ENCODE data around the gene ATP9B.

Gene ATP9B, protein sequence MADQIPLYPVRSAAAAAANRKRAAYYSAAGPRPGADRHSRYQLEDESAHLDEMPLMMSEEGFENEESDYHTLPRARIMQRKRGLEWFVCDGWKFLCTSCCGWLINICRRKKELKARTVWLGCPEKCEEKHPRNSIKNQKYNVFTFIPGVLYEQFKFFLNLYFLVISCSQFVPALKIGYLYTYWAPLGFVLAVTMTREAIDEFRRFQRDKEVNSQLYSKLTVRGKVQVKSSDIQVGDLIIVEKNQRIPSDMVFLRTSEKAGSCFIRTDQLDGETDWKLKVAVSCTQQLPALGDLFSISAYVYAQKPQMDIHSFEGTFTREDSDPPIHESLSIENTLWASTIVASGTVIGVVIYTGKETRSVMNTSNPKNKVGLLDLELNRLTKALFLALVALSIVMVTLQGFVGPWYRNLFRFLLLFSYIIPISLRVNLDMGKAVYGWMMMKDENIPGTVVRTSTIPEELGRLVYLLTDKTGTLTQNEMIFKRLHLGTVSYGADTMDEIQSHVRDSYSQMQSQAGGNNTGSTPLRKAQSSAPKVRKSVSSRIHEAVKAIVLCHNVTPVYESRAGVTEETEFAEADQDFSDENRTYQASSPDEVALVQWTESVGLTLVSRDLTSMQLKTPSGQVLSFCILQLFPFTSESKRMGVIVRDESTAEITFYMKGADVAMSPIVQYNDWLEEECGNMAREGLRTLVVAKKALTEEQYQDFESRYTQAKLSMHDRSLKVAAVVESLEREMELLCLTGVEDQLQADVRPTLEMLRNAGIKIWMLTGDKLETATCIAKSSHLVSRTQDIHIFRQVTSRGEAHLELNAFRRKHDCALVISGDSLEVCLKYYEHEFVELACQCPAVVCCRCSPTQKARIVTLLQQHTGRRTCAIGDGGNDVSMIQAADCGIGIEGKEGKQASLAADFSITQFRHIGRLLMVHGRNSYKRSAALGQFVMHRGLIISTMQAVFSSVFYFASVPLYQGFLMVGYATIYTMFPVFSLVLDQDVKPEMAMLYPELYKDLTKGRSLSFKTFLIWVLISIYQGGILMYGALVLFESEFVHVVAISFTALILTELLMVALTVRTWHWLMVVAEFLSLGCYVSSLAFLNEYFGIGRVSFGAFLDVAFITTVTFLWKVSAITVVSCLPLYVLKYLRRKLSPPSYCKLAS

DNA sequence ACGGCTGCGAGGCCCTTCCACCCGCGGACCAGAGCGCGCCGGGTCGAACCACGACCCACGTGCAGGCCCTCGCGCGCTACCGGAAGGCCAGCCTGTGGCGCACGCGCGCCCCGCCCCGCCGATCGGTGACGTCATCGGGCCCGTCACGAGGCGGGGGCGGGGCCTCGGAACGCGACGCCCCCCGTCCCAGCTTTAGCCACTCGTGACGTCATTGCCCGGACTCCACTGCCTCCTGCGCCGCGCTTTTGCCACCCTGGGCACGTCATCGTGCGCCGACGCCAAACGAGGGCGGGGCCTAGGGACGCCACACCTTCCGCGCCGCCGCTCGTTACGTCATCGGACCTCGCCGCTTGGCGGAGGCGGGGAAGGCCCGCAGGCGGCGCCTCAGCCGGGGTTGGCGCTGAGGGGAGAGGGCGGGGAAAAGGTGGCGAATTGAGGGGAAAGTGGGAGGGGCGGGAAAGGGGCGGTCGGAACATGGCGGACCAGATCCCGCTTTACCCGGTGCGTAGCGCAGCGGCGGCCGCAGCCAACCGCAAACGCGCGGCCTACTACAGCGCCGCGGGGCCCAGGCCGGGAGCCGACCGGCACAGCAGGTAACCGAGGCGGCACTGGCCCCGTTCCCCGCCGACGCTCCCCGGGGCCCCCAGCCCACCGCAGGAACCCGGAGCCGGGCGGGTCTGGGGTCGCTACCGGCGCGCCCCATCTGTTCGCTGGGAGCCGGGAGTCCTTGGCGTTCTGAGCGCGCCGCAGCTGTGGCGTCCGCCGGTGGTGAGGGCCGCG lies at the start of gene ATP9B:
TSS of gene ATP9B (plus strand) at position 458 of the 780 bp plus-strand sequence. CDS start at position 475, 17 bp downstream.
- TF ChIP-seq, protein P1, sequence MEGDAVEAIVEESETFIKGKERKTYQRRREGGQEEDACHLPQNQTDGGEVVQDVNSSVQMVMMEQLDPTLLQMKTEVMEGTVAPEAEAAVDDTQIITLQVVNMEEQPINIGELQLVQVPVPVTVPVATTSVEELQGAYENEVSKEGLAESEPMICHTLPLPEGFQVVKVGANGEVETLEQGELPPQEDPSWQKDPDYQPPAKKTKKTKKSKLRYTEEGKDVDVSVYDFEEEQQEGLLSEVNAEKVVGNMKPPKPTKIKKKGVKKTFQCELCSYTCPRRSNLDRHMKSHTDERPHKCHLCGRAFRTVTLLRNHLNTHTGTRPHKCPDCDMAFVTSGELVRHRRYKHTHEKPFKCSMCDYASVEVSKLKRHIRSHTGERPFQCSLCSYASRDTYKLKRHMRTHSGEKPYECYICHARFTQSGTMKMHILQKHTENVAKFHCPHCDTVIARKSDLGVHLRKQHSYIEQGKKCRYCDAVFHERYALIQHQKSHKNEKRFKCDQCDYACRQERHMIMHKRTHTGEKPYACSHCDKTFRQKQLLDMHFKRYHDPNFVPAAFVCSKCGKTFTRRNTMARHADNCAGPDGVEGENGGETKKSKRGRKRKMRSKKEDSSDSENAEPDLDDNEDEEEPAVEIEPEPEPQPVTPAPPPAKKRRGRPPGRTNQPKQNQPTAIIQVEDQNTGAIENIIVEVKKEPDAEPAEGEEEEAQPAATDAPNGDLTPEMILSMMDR (conservative IDR thresholded peaks at IDR 0.05), result no peak
- H3K27ac ChIP-seq, result peak within 1 kb of the TSS; percentile 79

DNA sequence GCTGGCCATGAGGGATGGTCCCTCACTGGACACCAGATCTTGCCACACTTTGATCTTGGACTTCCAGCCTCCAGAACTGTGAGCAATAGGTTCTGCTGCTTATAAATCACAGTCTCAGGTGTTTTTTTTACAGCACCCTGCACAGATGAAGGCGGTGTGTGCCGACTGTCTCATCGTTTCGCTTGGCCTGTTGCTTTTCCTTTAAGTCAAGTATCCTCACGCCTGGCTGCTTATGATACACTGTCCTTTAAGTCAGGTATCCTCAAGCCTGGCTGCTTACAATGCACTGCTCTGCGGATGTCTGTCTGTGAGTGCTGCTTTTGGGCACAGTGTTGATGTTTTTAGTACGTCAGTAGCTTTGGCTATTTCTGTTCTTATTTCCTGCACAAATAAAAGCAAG lies 49.3 kb upstream of the ATP9B start:
- TF ChIP-seq, protein P1 (conservative IDR thresholded peaks at IDR 0.05), result no peak
- no peak overlapping the region for H3K27ac ChIP-seq

DNA sequence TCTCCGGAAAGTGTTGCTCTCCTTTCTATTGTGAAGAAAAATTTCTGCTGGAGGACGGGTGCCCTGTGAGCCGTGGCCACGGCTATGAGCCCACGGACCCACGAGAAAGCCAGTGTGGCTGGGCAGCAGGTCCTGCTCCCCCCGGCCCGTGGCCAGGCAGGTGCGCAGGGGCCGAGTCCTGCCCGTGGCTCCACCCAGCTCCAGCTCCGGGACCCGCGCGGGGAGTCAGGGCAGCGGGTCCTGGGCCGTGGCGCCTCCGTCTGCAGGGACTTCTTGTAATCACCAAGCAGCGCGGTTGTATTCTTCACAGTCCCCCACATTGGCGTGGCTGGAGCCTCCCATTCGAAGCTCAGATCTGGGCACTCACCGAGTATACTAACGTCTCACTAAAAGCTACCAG lies 46.6 kb upstream of the ATP9B start:
- TF ChIP-seq, protein P1 (conservative IDR thresholded peaks at IDR 0.05), result no peak
- no peak overlapping the region for H3K27ac ChIP-seq

DNA sequence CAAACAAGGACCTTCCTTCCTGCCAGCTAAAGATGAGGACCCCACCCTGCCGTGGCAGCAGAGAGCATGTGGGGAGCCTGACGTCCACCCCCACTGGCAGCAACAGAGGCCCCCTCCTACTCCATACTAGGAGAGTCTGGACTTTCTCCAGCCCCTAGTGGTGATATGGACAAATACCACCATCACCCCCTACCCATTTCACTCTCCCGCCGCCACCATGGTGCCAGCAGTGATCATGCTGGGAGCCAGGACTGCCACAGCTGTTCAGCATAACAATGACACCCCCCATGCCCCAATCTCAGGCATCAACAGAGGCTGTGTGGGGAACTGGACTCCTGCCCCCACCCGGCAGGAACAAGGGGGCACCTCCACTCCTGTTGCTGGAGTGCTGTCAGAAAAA lies 42.7 kb upstream of the ATP9B start:
- TF ChIP-seq, protein P1 (conservative IDR thresholded peaks at IDR 0.05), result no peak
- H3K27ac ChIP-seq, result no peak overlapping the region

DNA sequence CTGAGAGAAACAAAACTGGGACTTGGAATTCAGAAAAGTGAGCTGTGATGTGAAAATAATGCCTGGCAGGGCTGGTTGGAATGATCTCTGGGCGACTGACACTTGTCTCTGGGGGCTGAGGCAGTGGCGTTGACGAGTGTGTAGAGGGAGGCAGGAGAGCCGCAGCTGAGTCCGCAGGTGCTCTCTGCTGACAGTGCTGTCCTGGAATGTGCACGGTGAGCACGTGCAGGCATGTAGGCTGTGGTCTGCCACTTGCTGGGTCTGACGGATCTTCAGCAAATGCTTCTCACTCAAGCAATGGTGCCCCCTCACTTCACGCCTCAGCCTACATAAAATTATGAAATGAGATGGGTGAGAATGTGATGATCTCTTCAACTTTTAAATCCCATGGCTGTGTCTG lies 38.5 kb upstream of the ATP9B start:
- no peak overlapping the region for H3K27ac ChIP-seq
- TF ChIP-seq, protein P1 (conservative IDR thresholded peaks at IDR 0.05), result no peak

DNA sequence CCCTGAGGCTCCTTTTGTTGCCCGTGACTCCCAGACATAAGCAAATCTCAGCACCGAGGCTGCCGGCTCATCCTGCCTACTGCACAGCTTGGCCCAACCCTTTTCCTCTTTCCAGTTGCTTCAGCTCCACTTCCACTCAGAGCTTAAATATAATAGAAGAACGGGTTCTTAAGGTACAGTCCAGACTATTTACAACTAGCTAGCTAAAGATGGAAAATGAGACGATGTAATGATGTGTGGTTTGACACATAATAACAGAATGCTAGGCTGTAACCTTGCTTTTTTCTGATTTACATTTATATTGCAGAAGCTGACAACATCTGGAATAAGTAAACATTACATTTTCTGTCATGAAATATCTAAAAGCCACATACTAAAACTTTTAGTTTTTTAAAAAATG lies 26.9 kb upstream of the ATP9B start:
- H3K27ac ChIP-seq, result no peak overlapping the region
- TF ChIP-seq, protein P1 (conservative IDR thresholded peaks at IDR 0.05), result no peak
